ENCODE measurements around the gene PPL.

DNA sequence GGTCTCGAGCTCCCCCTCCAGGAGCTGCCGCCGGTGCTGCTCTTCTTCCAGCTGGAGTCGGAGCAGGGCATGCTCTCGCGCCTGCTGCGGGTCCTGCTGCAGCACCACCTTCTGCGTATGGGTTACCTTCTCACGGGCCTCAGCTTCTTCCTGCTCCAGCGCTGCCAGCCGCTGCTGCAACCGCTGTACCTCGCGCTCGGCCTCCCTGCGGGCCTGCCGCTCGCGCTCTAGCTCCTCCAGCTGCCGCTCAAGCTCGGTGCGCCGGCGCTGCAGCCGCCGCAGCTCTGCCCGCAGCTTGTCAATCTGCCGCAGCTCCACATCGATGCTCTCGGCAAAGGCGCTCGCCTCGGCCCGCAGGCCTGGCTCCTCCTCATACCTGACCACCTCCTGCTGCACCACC is 52.7 kb downstream of the PPL start:
- TF ChIP-seq, protein P1, sequence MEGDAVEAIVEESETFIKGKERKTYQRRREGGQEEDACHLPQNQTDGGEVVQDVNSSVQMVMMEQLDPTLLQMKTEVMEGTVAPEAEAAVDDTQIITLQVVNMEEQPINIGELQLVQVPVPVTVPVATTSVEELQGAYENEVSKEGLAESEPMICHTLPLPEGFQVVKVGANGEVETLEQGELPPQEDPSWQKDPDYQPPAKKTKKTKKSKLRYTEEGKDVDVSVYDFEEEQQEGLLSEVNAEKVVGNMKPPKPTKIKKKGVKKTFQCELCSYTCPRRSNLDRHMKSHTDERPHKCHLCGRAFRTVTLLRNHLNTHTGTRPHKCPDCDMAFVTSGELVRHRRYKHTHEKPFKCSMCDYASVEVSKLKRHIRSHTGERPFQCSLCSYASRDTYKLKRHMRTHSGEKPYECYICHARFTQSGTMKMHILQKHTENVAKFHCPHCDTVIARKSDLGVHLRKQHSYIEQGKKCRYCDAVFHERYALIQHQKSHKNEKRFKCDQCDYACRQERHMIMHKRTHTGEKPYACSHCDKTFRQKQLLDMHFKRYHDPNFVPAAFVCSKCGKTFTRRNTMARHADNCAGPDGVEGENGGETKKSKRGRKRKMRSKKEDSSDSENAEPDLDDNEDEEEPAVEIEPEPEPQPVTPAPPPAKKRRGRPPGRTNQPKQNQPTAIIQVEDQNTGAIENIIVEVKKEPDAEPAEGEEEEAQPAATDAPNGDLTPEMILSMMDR (IDR thresholded peaks at IDR 0.05), result no peak
- TF ChIP-seq POLR2A (IDR thresholded peaks at IDR 0.05) (no peak), EP300 (IDR thresholded peaks at IDR 0.05) (no peak)

Measured in tibial nerve (tissue), 4 donors.